Sigmoid colon (tissue), 4 donors: ENCODE data around the gene RAD9A.

ENCODE experiments used
- POLR2A ChIP-seq, 2 donors: fragments of 450-650 bp; IDR thresholded peaks; one replicate each; pipeline ENCODE4 v1.6.1; 2016; ENCODE audit warnings: antibody characterized with exemption in 2 of 2, mild to moderate bottlenecking in 2 of 2, moderate library complexity in 2 of 2
- POLR2AphosphoS5 ChIP-seq, 4 donors: sonication (generic); formaldehyde crosslinking; IDR thresholded peaks; one replicate each; pipeline ENCODE4 v1.6.1; 2017; ENCODE audit warnings: antibody characterized with exemption in 4 of 4
- TF ChIP-seq, protein P1 (sequence below), 4 experiments: fragments of 450-650 bp in 3 of 4; fragments of 200-600 bp in 1 of 4; IDR thresholded peaks; one replicate each; pipeline ENCODE4 v1.5.1; 2016 to 2019; ENCODE audit warnings: antibody characterized with exemption in 4 of 4, mild to moderate bottlenecking in 3 of 4, moderate library complexity in 2 of 4

DNA sequence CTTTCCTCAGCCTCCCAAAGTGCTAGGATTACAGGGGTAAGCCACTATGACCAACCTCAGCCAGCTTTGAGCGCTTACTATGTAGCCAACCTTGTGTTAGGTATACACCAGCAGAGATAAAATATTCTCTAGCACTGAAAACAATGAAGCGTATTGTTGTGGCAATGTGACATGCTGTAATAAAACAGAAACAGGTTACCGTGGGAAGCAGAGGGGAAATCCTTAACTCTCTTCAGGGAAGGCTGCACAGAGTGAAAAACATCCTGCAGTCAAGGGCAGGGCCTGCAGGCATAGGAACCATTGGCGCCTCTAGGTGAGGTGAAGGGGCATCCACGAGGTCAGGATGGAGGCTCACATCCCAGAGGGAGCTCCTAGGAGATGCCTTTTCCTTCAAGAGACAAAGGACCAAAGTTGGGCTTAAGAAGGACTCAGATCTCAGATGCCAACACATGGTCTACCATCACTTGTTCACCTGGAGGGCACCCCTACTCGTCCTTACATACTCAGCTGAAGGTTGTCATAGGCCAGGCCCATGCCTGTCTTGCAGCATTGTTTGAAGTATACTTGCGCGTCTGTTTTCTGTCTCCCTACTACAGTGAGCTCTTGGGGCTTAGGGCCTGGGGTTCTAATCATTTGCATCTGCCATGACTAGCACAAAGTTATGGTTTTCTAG lies 46.4 kb upstream of the RAD9A start:
- TF ChIP-seq POLR2A (IDR thresholded peaks at IDR 0.05) (no peak), POLR2AphosphoS5 (IDR thresholded peaks at IDR 0.05) (no peak)
- TF ChIP-seq, protein P1, sequence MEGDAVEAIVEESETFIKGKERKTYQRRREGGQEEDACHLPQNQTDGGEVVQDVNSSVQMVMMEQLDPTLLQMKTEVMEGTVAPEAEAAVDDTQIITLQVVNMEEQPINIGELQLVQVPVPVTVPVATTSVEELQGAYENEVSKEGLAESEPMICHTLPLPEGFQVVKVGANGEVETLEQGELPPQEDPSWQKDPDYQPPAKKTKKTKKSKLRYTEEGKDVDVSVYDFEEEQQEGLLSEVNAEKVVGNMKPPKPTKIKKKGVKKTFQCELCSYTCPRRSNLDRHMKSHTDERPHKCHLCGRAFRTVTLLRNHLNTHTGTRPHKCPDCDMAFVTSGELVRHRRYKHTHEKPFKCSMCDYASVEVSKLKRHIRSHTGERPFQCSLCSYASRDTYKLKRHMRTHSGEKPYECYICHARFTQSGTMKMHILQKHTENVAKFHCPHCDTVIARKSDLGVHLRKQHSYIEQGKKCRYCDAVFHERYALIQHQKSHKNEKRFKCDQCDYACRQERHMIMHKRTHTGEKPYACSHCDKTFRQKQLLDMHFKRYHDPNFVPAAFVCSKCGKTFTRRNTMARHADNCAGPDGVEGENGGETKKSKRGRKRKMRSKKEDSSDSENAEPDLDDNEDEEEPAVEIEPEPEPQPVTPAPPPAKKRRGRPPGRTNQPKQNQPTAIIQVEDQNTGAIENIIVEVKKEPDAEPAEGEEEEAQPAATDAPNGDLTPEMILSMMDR (IDR thresholded peaks at IDR 0.05): no peak
